HepG2 (cell line): Measurements from ENCODE around the gene EXOSC9. TPM values are rescaled to one million over a fixed set of nuclear protein-coding genes. Genes with fewer than 3 reads are reported as not detected.

ENCODE experiments used
- ATF7-NPFF ChIP-seq: sonication (generic); formaldehyde crosslinking; IDR thresholded peaks from 2 replicates; pipeline ENCODE4 v1.8.1; 2023; ENCODE audit warnings: mild to moderate bottlenecking, low read depth, missing genetic modification reagents, moderate library complexity
- CBX2 ChIP-seq, 2 experiments: fragments of 200-600 bp in 1 of 2; sonication (generic); formaldehyde crosslinking in 1 of 2; IDR thresholded peaks; 2 replicates each; pipeline versions ENCODE4 v1.7.0 to v1.8.1; 2018 to 2022; ENCODE audit warnings: low read depth in 2 of 2, low read length in 1 of 2, mild to moderate bottlenecking in 1 of 2, missing genetic modification reagents in 1 of 2
- CENPX ChIP-seq: sonication (generic); formaldehyde crosslinking; IDR thresholded peaks from 2 replicates; pipeline ENCODE4 v1.9.0; 2021; ENCODE audit warnings: mild to moderate bottlenecking, missing genetic modification reagents, moderate library complexity
- DNMT3B ChIP-seq: conservative IDR thresholded peaks from 2 replicates; pipeline ENCODE4 v1.6.1; 2016; ENCODE audit warnings: missing biosample characterization, control low read depth
- GPN1 ChIP-seq: sonication (generic); formaldehyde crosslinking; IDR thresholded peaks from 2 replicates; pipeline ENCODE4 v1.5.1; 2020; ENCODE audit warnings: missing genetic modification reagents, borderline replicate concordance
- GRHL1 ChIP-seq: sonication (generic); formaldehyde crosslinking; conservative IDR thresholded peaks from 2 replicates; pipeline ENCODE4 v1.8.0; 2022; ENCODE audit warnings: missing genetic modification reagents
- IKZF4 ChIP-seq: sonication (generic); formaldehyde crosslinking; IDR thresholded peaks from 2 replicates; pipeline ENCODE4 v1.5.1; 2020; ENCODE audit warnings: borderline replicate concordance, mild to moderate bottlenecking, low read depth, missing genetic modification reagents; ENCODE audit errors: not compliant biosample characterization
- KDM4B ChIP-seq: sonication (generic); formaldehyde crosslinking; IDR thresholded peaks from 2 replicates; pipeline ENCODE4 v1.4.0; 2020; ENCODE audit warnings: missing genetic modification reagents
- MED1 ChIP-seq: sonication (generic); formaldehyde crosslinking; IDR thresholded peaks from 2 replicates; pipeline ENCODE4 v1.4.0; 2020; ENCODE audit warnings: missing genetic modification reagents
- MLX ChIP-seq: IDR thresholded peaks from 2 replicates; pipeline ENCODE4 v1.6.1; 2016
- NCOA5 ChIP-seq: sonication (generic); formaldehyde crosslinking; IDR thresholded peaks from 2 replicates; pipeline ENCODE4 v1.4.0; 2020; ENCODE audit warnings: missing genetic modification reagents
- PRMT3 ChIP-seq: sonication (generic); formaldehyde crosslinking; IDR thresholded peaks from 2 replicates; pipeline ENCODE4 v1.8.1; 2022; ENCODE audit warnings: low read depth, mild to moderate bottlenecking, moderate library complexity, missing genetic modification reagents, borderline replicate concordance
- RBFOX2 ChIP-seq: fragments of 200-400 bp; formaldehyde crosslinking; IDR thresholded peaks from 2 replicates; pipeline ENCODE4 v1.6.1; 2017; ENCODE audit warnings: low read depth, mild to moderate bottlenecking, low read length
- SATB2 ChIP-seq: sonication (generic); formaldehyde crosslinking; IDR thresholded peaks from 2 replicates; pipeline ENCODE4 v1.5.0; 2020; ENCODE audit warnings: missing genetic modification reagents
- SMAD1 ChIP-seq: sonication (generic); formaldehyde crosslinking; IDR thresholded peaks from 2 replicates; pipeline ENCODE4 v1.4.0; 2020; ENCODE audit warnings: missing genetic modification reagents, low read depth, mild to moderate bottlenecking, borderline replicate concordance
- SMC3 ChIP-seq: IDR thresholded peaks from 2 replicates; pipeline ENCODE4 v1.6.1; 2011; ENCODE audit warnings: low read length, improper control_type of control experiment
- TOE1 ChIP-seq: sonication (generic); formaldehyde crosslinking; IDR thresholded peaks from 2 replicates; pipeline ENCODE4 v1.4.0; 2020; ENCODE audit warnings: mild to moderate bottlenecking, missing genetic modification reagents
- ZBTB8A ChIP-seq: sonication (generic); formaldehyde crosslinking; IDR thresholded peaks from 2 replicates; pipeline ENCODE4 v1.4.0; 2020; ENCODE audit warnings: mild to moderate bottlenecking, low read depth, missing genetic modification reagents, borderline replicate concordance
- ZMAT3 ChIP-seq: sonication (generic); formaldehyde crosslinking; conservative IDR thresholded peaks from 2 replicates; pipeline ENCODE4 v1.7.0; 2021; ENCODE audit warnings: missing genetic modification reagents
- ZMAT5 ChIP-seq: sonication (generic); formaldehyde crosslinking; IDR thresholded peaks from 2 replicates; pipeline ENCODE4 v1.5.0; 2020; ENCODE audit warnings: mild to moderate bottlenecking, low read depth, missing genetic modification reagents, borderline replicate concordance
- ZNF232 ChIP-seq: sonication (generic); formaldehyde crosslinking; IDR thresholded peaks from 2 replicates; pipeline ENCODE4 v1.4.0; 2020; ENCODE audit warnings: missing genetic modification reagents, borderline replicate concordance
- ZNF7 ChIP-seq: IDR thresholded peaks from 2 replicates; pipeline ENCODE4 v1.6.1; 2016; ENCODE audit warnings: missing biosample characterization, missing genetic modification reagents
- polyA plus RNA-seq, 8 experiments: library from polyadenylated mRNA; depleted of rRNA in 3 of 8; stranded (reverse) in 7 of 8; unstranded in 1 of 8; fragments of >200 nt; fragmentation: Illumina TruSeq in 4 of 8; extraction: Trizol in 4 of 8; gene quantifications; 2 replicates each; pipeline versions ENCODE4 v1.2.1 to v1.2.3, GENCODE V29; 2011 to 2016; ENCODE audit warnings: low read depth in 4 of 8, missing spikeins in 1 of 8, mixed read lengths in 1 of 8; ENCODE audit not compliant: insufficient read depth in 1 of 8
- total RNA-seq, 5 experiments: library from RNA; depleted of rRNA; stranded (reverse); fragments of >200 nt; fragmentation: Illumina TruSeq; extraction: Trizol; gene quantifications; 2 replicates each; pipeline ENCODE4 v1.2.3, GENCODE V29; 2016; ENCODE audit warnings: low read depth in 1 of 5
- TF ChIP-seq, protein P1 (sequence below): sonication (generic); formaldehyde crosslinking; IDR thresholded peaks from 2 replicates; pipeline ENCODE4 v1.4.0; 2020; ENCODE audit warnings: missing genetic modification reagents, low read depth, mild to moderate bottlenecking, borderline replicate concordance
- TF ChIP-seq, protein P2 (sequence below): sonication (generic); formaldehyde crosslinking; IDR thresholded peaks from 2 replicates; pipeline ENCODE4 v1.5.0; 2020; ENCODE audit warnings: mild to moderate bottlenecking, missing genetic modification reagents, borderline replicate concordance

Gene EXOSC9
- total and polyA plus RNA-seq, 2 of the 13 experiments (the other 11 are each of a cell fraction or from before 2014, with no cell fraction given) = 26.0 to 48.0 TPM

- TF ChIP-seq RBFOX2 (peak; percentile 89), TOE1 (no peak; the same call in none of the 2 replicates), IKZF4 (CRISPR knock-in tag) (no peak), ZNF232 (0 out of 2 replicates have a peak, but pooled peaks have one; percentile 59), ZNF7 (CRISPR knock-in tag) (no peak), SATB2 (no peak), ZMAT5 (CRISPR knock-in tag) (no peak), DNMT3B (CRISPR knock-in tag) (0 out of 2 replicates have a peak, but pooled peaks have one; percentile 19), CBX2 (IDR thresholded peaks at IDR 0.05; ENCODE audit: low read depth, low read length) (no peak), CBX2 (CRISPR knock-in tag; IDR thresholded peaks at IDR 0.05; ENCODE audit: low read depth) (no peak), GPN1 (CRISPR knock-in tag) (no peak), SMC3 (no peak), GRHL1 (no peak), MED1 (peak; percentile 62), ZBTB8A (CRISPR knock-in tag) (no peak), SMAD1 (CRISPR knock-in tag) (no peak), MLX (0 out of 2 replicates have a peak, but pooled peaks have one; percentile 6), PRMT3 (CRISPR knock-in tag) (no peak), ATF7-NPFF (peak; percentile 96), NCOA5 (CRISPR knock-in tag) (no peak), KDM4B (CRISPR knock-in tag) (no peak), CENPX (no peak), ZMAT3 (CRISPR knock-in tag) (peak; percentile 69; the same call in 1 of the 2 replicates)
- TF ChIP-seq, protein P1, sequence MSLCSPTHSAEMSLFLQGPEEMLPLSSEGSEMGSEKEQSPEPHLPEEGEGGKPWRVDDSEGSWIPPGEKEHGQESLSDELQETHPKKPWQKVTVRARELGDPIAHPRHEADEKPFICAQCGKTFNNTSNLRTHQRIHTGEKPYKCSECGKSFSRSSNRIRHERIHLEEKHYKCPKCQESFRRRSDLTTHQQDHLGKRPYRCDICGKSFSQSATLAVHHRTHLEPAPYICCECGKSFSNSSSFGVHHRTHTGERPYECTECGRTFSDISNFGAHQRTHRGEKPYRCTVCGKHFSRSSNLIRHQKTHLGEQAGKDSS = no peak
- TF ChIP-seq, protein P2, sequence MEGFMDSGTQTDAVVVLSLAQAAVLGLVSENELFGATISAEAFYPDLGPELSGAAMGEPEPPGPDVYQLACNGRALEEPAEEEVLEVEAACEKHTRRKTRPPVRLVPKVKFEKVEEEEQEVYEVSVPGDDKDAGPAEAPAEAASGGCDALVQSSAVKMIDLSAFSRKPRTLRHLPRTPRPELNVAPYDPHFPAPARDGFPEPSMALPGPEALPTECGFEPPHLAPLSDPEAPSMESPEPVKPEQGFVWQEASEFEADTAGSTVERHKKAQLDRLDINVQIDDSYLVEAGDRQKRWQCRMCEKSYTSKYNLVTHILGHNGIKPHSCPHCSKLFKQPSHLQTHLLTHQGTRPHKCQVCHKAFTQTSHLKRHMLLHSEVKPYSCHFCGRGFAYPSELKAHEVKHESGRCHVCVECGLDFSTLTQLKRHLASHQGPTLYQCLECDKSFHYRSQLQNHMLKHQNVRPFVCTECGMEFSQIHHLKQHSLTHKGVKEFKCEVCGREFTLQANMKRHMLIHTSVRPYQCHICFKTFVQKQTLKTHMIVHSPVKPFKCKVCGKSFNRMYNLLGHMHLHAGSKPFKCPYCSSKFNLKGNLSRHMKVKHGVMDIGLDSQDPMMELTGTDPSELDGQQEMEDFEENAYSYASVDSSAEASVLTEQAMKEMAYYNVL (CRISPR knock-in tag) = no peak
Measured at GRCh38 chr4:121823505-121824170, 22.5 kb downstream of the EXOSC9 start, which contains the start of gene CCNA2 (continued).
